ENCODE measurements around the gene PDE7B.

GRCh38 chr6:136012943-136013342 is 161.4 kb downstream of the PDE7B start:
- TF ChIP-seq POLR2A (IDR thresholded peaks at IDR 0.05; ENCODE audit: low read depth, low read length) (no peak), FOS (IDR thresholded peaks at IDR 0.05; ENCODE audit: low read depth, low read length) (no peak), CTCF (conservative IDR thresholded peaks at IDR 0.05; ENCODE audit: low read depth, low read length) (no peak), MAFK (IDR thresholded peaks at IDR 0.05; ENCODE audit: low read depth, low read length) (no peak), RFX5 (IDR thresholded peaks at IDR 0.05; ENCODE audit: low read depth, low read length) (no peak), SMC3 (IDR thresholded peaks at IDR 0.05; ENCODE audit: low read depth, low read length) (no peak), BHLHE40 (IDR thresholded peaks at IDR 0.05; ENCODE audit: low read depth, low read length) (no peak), MXI1 (IDR thresholded peaks at IDR 0.05; ENCODE audit: borderline replicate concordance, low read depth, low read length) (no peak), CEBPB (IDR thresholded peaks at IDR 0.05; ENCODE audit: low read depth, low read length) (peak; percentile 49), USF2 (IDR thresholded peaks at IDR 0.05; ENCODE audit: low read depth, low read length) (no peak)
